EH (cell line): ENCODE results near the gene UNKL.
A peak's percentile ranks its signal among the peaks of the same experiment; 100 is the strongest.

Source experiments
- DNase-seq: peaks from one replicate; pipeline ENCODE4 v3.0.0-alpha.2; 2015; ENCODE audit warnings: low read depth

UNKL gene

GRCh38 chr16:1401061-1401757, 13.3 kb downstream of the UNKL start:
- DNase-seq: no peak

GRCh38 chr16:1398826-1399581, 15.5 kb downstream of the UNKL start:
- DNase-seq: no peak

- DNase-seq: no peak
These were observed 16.2 kb downstream of the UNKL start for GRCh38 chr16:1398351-1398750.

- DNase-seq: no peak
These were observed 16.7 kb downstream of the UNKL start for GRCh38 chr16:1397779-1398178.

- DNase-seq: no peak
These were observed 19.0 kb downstream of the UNKL start for GRCh38 chr16:1395444-1396031.

- no peak for DNase-seq
These were observed 20.0 kb downstream of the UNKL start for GRCh38 chr16:1394367-1394951.

- no peak for DNase-seq
These were observed 20.8 kb downstream of the UNKL start for GRCh38 chr16:1393613-1394176.

GRCh38 chr16:1392826-1393225, 21.7 kb downstream of the UNKL start:
- no peak for DNase-seq

GRCh38 chr16:1390239-1390779, 24.2 kb downstream of the UNKL start:
- no peak for DNase-seq

- DNase-seq: no peak
These were observed 24.7 kb downstream of the UNKL start for GRCh38 chr16:1389762-1390161.

- DNase-seq: no peak
These were observed 27.2 kb downstream of the UNKL start for GRCh38 chr16:1387331-1387730.

GRCh38 chr16:1385232-1385631, 29.3 kb downstream of the UNKL start:
- DNase-seq: no peak

- DNase-seq: no peak
These were observed 30.9 kb downstream of the UNKL start for GRCh38 chr16:1383556-1383955.

- no peak for DNase-seq
These were observed 32.7 kb downstream of the UNKL start for GRCh38 chr16:1381612-1382406.

- no peak for DNase-seq
These were observed 34.3 kb downstream of the UNKL start for GRCh38 chr16:1380195-1380594.

- DNase-seq: peak; percentile 66
These were observed 35.0 kb downstream of the UNKL start for GRCh38 chr16:1379304-1380076.

GRCh38 chr16:1378804-1379303, 35.6 kb downstream of the UNKL start:
- DNase-seq: peak; percentile 87

- DNase-seq: no peak
These were observed 36.3 kb downstream of the UNKL start for GRCh38 chr16:1378087-1378803.

- DNase-seq: no peak
These were observed 37.0 kb downstream of the UNKL start for GRCh38 chr16:1377406-1378010.
